Testis (tissue), 2 donors: ENCODE data around the gene SCAPER.

Source experiments
- CTCF ChIP-seq, 3 experiments: fragments of 450-650 bp in 2 of 3; fragments of 200-600 bp in 1 of 3; sonication (generic) in 1 of 3; IDR thresholded peaks; one replicate each; pipeline ENCODE4 v1.5.1; 2016 to 2019; ENCODE audit warnings: antibody characterized with exemption in 3 of 3, mild to moderate bottlenecking in 2 of 3, moderate library complexity in 1 of 3
- POLR2A ChIP-seq: fragments of 450-650 bp; IDR thresholded peaks from one replicate; pipeline ENCODE4 v1.6.1; 2017; ENCODE audit warnings: antibody characterized with exemption, mild to moderate bottlenecking, moderate library complexity

GRCh38 chr15:76391309-76391708 lies 513.8 kb downstream of the SCAPER start:
- TF ChIP-seq CTCF (IDR thresholded peaks at IDR 0.05) (no peak), POLR2A (no peak)
